ENCODE measurements around the gene PRAMEF12. TPM values are rescaled to one million over a fixed set of nuclear protein-coding genes. Genes with fewer than 3 reads are reported as not detected.

PRAMEF12 gene
- total RNA-seq, 2 donors from 2014 or later: not detected

- H3K4me1 Mint-ChIP-seq: no peaks in the 10 kb centered on the region
- H3K27ac Mint-ChIP-seq: no peak overlapping the region
- WGBS, 2 experiments (ENCODE audit: insufficient coverage in 1 of 2, insufficient read length in 1 of 2): 84 to 100% methylated on average over 1 to 3 of the region's 3 CpGs
- Histone ChIP-seq H3K9ac (ENCODE audit: extremely low read depth, low read length, poor library complexity, severe bottlenecking) (no peak overlapping the region), H3K4me3 (ENCODE audit: low read length) (no peak overlapping the region), H3K27ac (ENCODE audit: low read depth, low read length) (no peak overlapping the region), H3K27me3 (ENCODE audit: control insufficient read depth, insufficient read depth, low read length, poor library complexity, severe bottlenecking) (no peaks in the 10 kb centered on the region), H3K4me1 (ENCODE audit: control insufficient read depth, insufficient read depth, low read length) (no peaks in the 10 kb centered on the region), H3K9me3 (ENCODE audit: control insufficient read depth, low read length) (peaks cover 4% of the 10 kb centered on the region), H3K36me3 (ENCODE audit: control insufficient read depth, insufficient read depth, low read length) (no peaks in the 10 kb centered on the region)
- peaks cover 20% of the 10 kb centered on the region for H3K9me3 Mint-ChIP-seq
- TF ChIP-seq CTCF (conservative IDR thresholded peaks at IDR 0.05): no peak
- DNase-seq: no peak
- no peak overlapping the region for H3K4me3 Mint-ChIP-seq
- no peaks in the 10 kb centered on the region for H3K27me3 Mint-ChIP-seq (ENCODE audit: insufficient read depth)
- H3K36me3 Mint-ChIP-seq (ENCODE audit: low read depth): no peaks in the 10 kb centered on the region
Observed at GRCh38 chr1:12734651-12735050, 38.9 kb upstream of the PRAMEF12 start.

GRCh38 chr1:12738934-12739333, 34.6 kb upstream of the PRAMEF12 start:
- Histone ChIP-seq H3K36me3 (ENCODE audit: control insufficient read depth, insufficient read depth, low read length) (no peaks in the 10 kb centered on the region), H3K27me3 (ENCODE audit: control insufficient read depth, insufficient read depth, low read length, poor library complexity, severe bottlenecking) (no peaks in the 10 kb centered on the region), H3K9me3 (ENCODE audit: control insufficient read depth, low read length) (no peaks in the 10 kb centered on the region), H3K27ac (ENCODE audit: low read depth, low read length) (no peak overlapping the region), H3K4me3 (ENCODE audit: low read length) (no peak overlapping the region), H3K9ac (ENCODE audit: extremely low read depth, low read length, poor library complexity, severe bottlenecking) (no peak overlapping the region), H3K4me1 (ENCODE audit: control insufficient read depth, insufficient read depth, low read length) (no peaks in the 10 kb centered on the region)
- H3K27ac Mint-ChIP-seq: no peak overlapping the region
- H3K4me3 Mint-ChIP-seq: no peak overlapping the region
- no peaks in the 10 kb centered on the region for H3K27me3 Mint-ChIP-seq (ENCODE audit: insufficient read depth)
- 80% methylated on average over 1 of the region's 1 CpG; no CpG with 5 or more reads in 1 of the 2 experiments for WGBS, 2 experiments (ENCODE audit: insufficient coverage in 1 of 2, insufficient read length in 1 of 2)
- H3K36me3 Mint-ChIP-seq (ENCODE audit: low read depth): no peaks in the 10 kb centered on the region
- no peak for DNase-seq
- no peaks in the 10 kb centered on the region for H3K9me3 Mint-ChIP-seq
- H3K4me1 Mint-ChIP-seq: no peaks in the 10 kb centered on the region
- TF ChIP-seq CTCF (conservative IDR thresholded peaks at IDR 0.05): no peak

DNA sequence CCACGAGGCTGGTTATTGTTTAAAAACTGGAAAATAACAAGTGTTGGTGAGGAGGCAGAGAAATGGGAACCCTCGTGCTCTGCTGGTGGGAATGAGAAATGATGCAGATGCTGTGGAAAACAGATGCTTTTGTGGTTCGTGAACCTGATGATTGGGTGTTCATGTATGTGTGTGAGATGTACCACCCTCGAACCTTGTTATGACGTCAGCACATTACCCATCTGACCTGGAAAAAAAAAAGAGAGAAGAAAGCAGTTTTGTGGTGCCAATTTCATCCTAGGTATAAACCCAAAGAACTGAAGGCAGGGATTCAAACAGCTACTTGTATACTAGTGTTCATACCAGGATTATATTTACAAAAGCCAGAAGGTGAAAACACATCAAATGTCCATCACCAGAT, 33.9 kb upstream of the PRAMEF12 start:
- no peak overlapping the region for H3K4me3 Mint-ChIP-seq
- H3K27me3 Mint-ChIP-seq (ENCODE audit: insufficient read depth): no peaks in the 10 kb centered on the region
- Histone ChIP-seq H3K9ac (ENCODE audit: extremely low read depth, low read length, poor library complexity, severe bottlenecking) (no peak overlapping the region), H3K9me3 (ENCODE audit: control insufficient read depth, low read length) (no peaks in the 10 kb centered on the region), H3K4me1 (ENCODE audit: control insufficient read depth, insufficient read depth, low read length) (no peaks in the 10 kb centered on the region), H3K36me3 (ENCODE audit: control insufficient read depth, insufficient read depth, low read length) (no peaks in the 10 kb centered on the region), H3K4me3 (ENCODE audit: low read length) (no peak overlapping the region), H3K27me3 (ENCODE audit: control insufficient read depth, insufficient read depth, low read length, poor library complexity, severe bottlenecking) (no peaks in the 10 kb centered on the region), H3K27ac (ENCODE audit: low read depth, low read length) (no peak overlapping the region)
- TF ChIP-seq CTCF (conservative IDR thresholded peaks at IDR 0.05): no peak
- no peaks in the 10 kb centered on the region for H3K36me3 Mint-ChIP-seq (ENCODE audit: low read depth)
- no peak overlapping the region for H3K27ac Mint-ChIP-seq
- no peak for DNase-seq
- no peaks in the 10 kb centered on the region for H3K4me1 Mint-ChIP-seq
- no peaks in the 10 kb centered on the region for H3K9me3 Mint-ChIP-seq
- 78 to 82% methylated on average over 4 to 5 of the region's 5 CpGs for WGBS, 2 experiments (ENCODE audit: insufficient coverage in 1 of 2, insufficient read length in 1 of 2)

Measured in endodermal cell (in vitro differentiated cells).